ENCODE data around the gene TRIP13. TPM values are rescaled to one million over a fixed set of nuclear protein-coding genes. Genes with fewer than 3 reads are reported as not detected.

The TRIP13 gene
- total and polyA plus RNA-seq, 2 of the 4 experiments (the other 2 are of a cell fraction) = 17.1 to 35.5 TPM

- ChIA-PET CTCF (no interaction called here), POLR2A (ENCODE audit: unreplicated experiment) (no interaction called here)
- Histone ChIP-seq H4K5ac (ENCODE audit: low read depth, low read length) (no peak overlapping the region), H3K79me1 (ENCODE audit: low read depth in 1 of 2, low read length in 2 of 2) (peaks cover 31% of the 10 kb centered on the region in 2 experiments), H2BK20ac (ENCODE audit: low read depth, low read length) (no peak overlapping the region), H2AK5ac (ENCODE audit: low read depth, low read length) (no peak overlapping the region), H3K56ac (ENCODE audit: extremely low read depth, insufficient read depth, low read length) (no peak overlapping the region), H3K18ac (ENCODE audit: low read depth, low read length) (no peak overlapping the region), H3K27me3 (ENCODE audit: control insufficient read depth, insufficient read depth, low read length) (no peaks in the 10 kb centered on the region), H3K4ac (ENCODE audit: low read depth, low read length) (no peak overlapping the region), H3K9me1 (ENCODE audit: insufficient read depth, low read length) (peaks cover 11% of the 10 kb centered on the region), H2AFZ (replicated peaks; ENCODE audit: low read length, poor library complexity) (no peak overlapping the region), H4K91ac (ENCODE audit: insufficient read depth, low read depth, low read length) (no peak overlapping the region), H2AK9ac (replicated peaks; ENCODE audit: low read depth, low read length, poor library complexity) (no peak overlapping the region), H4K8ac (ENCODE audit: low read depth in 2 of 2, low read length in 2 of 2) (no peak overlapping the region), H2BK120ac (ENCODE audit: low read depth, low read length) (no peak overlapping the region), H3K9me3 (ENCODE audit: control insufficient read depth, insufficient read depth, low read length) (no peaks in the 10 kb centered on the region), H2BK5ac (ENCODE audit: low read depth, low read length, poor library complexity, severe bottlenecking) (no peak overlapping the region), H3K14ac (replicated peaks; ENCODE audit: low read depth, low read length) (no peak overlapping the region), H3K23ac (ENCODE audit: low read depth, low read length) (no peak overlapping the region), H3K36me3 (ENCODE audit: control insufficient read depth, insufficient read depth, low read length) (peaks cover 73% of the 10 kb centered on the region), H2BK15ac (ENCODE audit: low read depth, low read length) (no peak overlapping the region), H3K27ac (ENCODE audit: insufficient read depth, low read length) (no peak overlapping the region), H3K4me1 (ENCODE audit: control insufficient read depth, insufficient read depth, low read length) (no peaks in the 10 kb centered on the region), H4K20me1 (ENCODE audit: insufficient read depth, low read length) (peaks cover 29% of the 10 kb centered on the region), H3K4me3 (ENCODE audit: insufficient read depth, low read depth, low read length) (no peak overlapping the region), H3K9ac (ENCODE audit: low read depth, low read length) (no peak overlapping the region), H3K4me2 (ENCODE audit: low read depth, low read length) (no peak overlapping the region)
- DNase-seq (no peak), ATAC-seq (ENCODE audit: low read depth) (no peak)
- intact Hi-C loops (cut with micrococcal nuclease) = no loop called here
- no TSS peak for BruUV-seq (replicated peaks)
- no peak for TF ChIP-seq RCOR1 (IDR thresholded peaks at IDR 0.05; ENCODE audit: insufficient replicate concordance, low read length)
- no peak for TF ChIP-seq POLR2A (IDR thresholded peaks at IDR 0.05; ENCODE audit: low read depth, low read length)
- no peak for TF ChIP-seq BHLHE40 (IDR thresholded peaks at IDR 0.05; ENCODE audit: low read depth, low read length)
- TF ChIP-seq ELK1 (IDR thresholded peaks at IDR 0.05; ENCODE audit: borderline replicate concordance, low read depth, low read length) = no peak
- no peak for TF ChIP-seq USF2 (IDR thresholded peaks at IDR 0.05; ENCODE audit: low read depth, low read length)
- no peak for TF ChIP-seq NFE2L2 (IDR thresholded peaks at IDR 0.05; ENCODE audit: low read depth, low read length)
- no peak for TF ChIP-seq CHD1 (IDR thresholded peaks at IDR 0.05; ENCODE audit: low read depth, low read length)
- TF ChIP-seq FOS (IDR thresholded peaks at IDR 0.05; ENCODE audit: low read depth, low read length) = no peak
- WGBS, 2 experiments (ENCODE audit: extremely low coverage in 2 of 2, insufficient read length in 1 of 2) = 89% methylated on average over 12 of the region's 12 CpGs; no CpG with 5 or more reads in 1 of the 2 experiments
- in situ Hi-C loops (cut with MboI; ENCODE audit: low sequenced_read_pairs) = no loop called here
- dilution Hi-C loops (cut with HindIII; ENCODE audit: low sequenced_read_pairs, unreplicated experiment) = no loop called here
These were observed 11.1 kb upstream of the TRIP13 start for GRCh38 chr5:881551-881935.

Data from IMR-90 (cell line).